ENCODE data around the gene LRIG2.
"Not testable (repeated sequence)": the region's sequence is repeated elsewhere in the genome, so short reads cannot be mapped to it uniquely, and the experiment has no call there.

LRIG2 gene

GRCh38 chr1:113072141-113072756 lies 749 bp upstream of the LRIG2 start:
- no peak for DNase-seq

- DNase-seq = no peak
Measured at GRCh38 chr1:113073479-113073950, 517 bp downstream of the LRIG2 start.

GRCh38 chr1:113074237-113074636 lies 1.2 kb downstream of the LRIG2 start:
- no peak for DNase-seq

DNA sequence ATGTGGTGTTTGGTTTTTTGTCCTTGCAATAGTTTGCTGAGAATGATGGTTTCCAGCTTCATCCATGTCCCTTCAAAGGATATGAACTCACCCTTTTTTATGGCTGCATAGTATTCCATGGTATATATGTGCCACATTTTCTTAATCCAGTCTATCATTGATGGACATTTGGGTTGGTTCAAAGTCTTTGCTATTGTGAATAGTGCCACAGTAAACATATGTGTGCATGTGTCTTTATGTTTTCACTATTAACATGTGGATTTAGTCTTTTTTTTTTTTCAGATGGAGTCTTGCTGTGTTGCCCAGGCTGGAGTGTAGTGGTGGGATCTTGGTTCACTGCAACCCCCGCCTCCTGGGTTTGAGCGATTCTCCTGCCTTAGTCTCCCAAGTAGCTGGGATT lies 5.0 kb downstream of the LRIG2 start:
- not testable (repeated sequence) for DNase-seq

DNA sequence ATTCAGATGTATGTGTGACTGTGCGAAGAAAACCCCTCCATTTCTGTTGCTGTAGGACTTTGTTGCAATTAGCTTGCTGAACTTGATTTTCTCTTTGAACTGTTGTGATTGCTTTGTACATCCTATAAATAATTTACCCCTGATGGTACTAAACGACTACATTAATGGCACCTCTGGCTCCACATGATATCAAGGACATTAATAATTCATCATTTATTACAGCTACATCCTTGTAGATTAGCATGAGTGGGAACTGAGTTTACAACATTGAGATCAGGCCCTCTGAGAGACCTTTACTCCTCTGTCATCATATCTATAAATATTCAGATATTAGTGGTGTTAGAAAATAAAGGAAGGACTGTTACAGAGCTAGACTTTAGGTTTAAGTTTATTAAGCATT lies 13.5 kb downstream of the LRIG2 start:
- no peak for DNase-seq

GRCh38 chr1:113088972-113089371 lies 16.0 kb downstream of the LRIG2 start:
- peak; percentile 8 for DNase-seq

GRCh38 chr1:113090051-113090450 lies 17.1 kb downstream of the LRIG2 start:
- DNase-seq = no peak

GRCh38 chr1:113091988-113092594 lies 19.1 kb downstream of the LRIG2 start:
- no peak for DNase-seq

DNA sequence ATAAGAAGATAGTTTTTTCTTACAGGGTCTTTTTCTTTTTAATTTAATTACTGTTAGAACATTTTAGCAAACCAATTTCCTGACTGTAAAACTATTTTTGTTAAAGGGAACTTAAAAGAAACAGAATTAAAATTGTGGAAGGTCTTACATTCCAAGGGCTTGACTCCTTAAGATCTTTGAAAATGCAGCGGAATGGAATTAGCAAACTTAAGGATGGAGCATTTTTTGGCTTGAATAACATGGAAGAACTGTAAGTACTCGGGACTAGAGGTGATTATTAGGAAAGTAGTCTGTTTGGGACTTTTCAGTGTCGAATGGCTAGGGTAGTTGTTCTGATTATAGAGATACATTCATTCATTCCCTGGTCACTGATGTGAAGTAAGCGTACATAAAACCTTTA lies 21.5 kb downstream of the LRIG2 start:
- no peak for DNase-seq

- DNase-seq = no peak
Measured at GRCh38 chr1:113095790-113096455, 22.9 kb downstream of the LRIG2 start.

DNA sequence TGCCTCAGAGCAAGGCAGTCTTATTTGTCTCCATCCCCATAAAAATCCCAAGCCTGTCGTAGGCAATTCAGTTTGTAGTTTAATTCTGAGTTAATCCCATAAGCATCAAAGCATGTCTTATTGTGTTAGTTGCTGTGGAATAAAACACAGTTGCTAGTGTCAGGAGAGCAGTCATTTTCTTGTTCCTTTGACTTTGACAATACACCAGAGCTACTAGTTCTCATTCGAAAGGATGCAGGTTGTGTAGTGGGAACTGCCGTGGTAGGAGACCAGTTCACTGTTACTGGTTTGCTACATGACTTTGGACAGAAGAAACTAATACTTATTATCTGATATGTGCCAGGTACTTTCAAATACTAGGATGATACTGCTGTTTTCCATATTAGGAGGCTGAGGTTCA lies 23.5 kb downstream of the LRIG2 start:
- no peak for DNase-seq

DNA sequence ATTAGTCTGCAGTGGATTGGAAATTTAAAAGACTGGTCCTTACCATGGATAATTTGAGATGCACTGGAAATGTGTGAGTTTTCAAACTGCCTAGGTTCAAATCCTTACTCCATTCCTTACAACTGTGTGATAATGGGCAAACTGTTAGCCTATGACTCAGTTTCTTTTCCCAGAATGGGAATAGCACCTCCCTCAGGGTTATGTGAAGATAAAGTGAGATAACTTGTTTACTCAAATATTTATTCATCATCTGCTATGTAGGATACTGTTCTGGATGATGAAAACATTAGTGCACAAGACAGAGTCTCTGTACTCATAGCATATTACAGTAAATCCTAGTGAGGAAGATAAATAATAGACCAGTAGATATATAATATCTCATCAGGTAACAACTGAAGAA lies 28.6 kb downstream of the LRIG2 start:
- DNase-seq = no peak

GRCh38 chr1:113103048-113103447 lies 30.1 kb downstream of the LRIG2 start:
- DNase-seq = no peak

DNA sequence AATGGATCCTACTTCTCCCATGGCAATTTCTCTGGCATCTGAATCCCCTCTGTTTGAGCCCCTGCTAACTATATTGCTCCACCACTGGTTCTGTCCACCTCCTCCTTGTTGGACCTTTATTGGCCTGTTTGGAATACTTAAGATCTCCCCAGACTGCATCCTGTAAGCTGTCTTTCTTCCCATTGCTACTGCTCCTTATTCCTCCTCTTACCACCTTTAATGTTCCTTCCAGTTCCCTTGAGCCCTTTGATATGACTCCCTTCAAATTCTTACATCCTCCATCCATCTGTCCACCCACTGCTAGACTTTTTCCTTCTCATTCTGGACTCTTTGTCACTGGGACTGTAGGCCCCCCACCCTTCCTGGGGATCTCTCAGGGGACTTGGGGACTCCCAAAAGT lies 31.0 kb downstream of the LRIG2 start:
- no peak for DNase-seq

- DNase-seq = no peak
Measured at GRCh38 chr1:113106910-113107309, 33.9 kb downstream of the LRIG2 start.

GRCh38 chr1:113109908-113110554 lies 37.0 kb downstream of the LRIG2 start:
- no peak for DNase-seq

GRCh38 chr1:113118266-113118665 lies 45.3 kb downstream of the LRIG2 start:
- DNase-seq = no peak

- no peak for DNase-seq
Measured at GRCh38 chr1:113123737-113124136, 50.7 kb downstream of the LRIG2 start.

DNA sequence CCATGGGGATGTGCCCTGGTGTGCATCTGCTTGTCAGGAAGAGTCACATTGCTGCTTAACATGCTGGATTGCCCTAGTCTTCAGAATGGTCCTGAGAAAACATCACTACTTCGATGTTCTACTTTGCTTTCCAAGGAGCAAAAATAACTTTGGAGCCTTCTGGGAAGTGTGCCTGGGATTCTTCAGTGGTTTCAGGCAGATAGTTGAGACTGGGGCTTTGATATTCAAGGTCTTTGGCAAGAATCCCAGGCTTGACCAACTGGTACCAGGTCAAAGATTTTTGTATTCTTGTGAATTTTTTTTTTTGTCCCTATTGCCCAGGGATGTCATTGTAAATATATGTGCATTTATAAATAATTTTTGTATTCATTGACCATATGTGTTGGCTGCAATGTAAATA lies 51.4 kb downstream of the LRIG2 start:
- no peak for DNase-seq

- DNase-seq = no peak
Measured at GRCh38 chr1:113125517-113125916, 52.5 kb downstream of the LRIG2 start.

GRCh38 chr1:113126207-113126606 lies 53.2 kb downstream of the LRIG2 start:
- no peak for DNase-seq

DNA sequence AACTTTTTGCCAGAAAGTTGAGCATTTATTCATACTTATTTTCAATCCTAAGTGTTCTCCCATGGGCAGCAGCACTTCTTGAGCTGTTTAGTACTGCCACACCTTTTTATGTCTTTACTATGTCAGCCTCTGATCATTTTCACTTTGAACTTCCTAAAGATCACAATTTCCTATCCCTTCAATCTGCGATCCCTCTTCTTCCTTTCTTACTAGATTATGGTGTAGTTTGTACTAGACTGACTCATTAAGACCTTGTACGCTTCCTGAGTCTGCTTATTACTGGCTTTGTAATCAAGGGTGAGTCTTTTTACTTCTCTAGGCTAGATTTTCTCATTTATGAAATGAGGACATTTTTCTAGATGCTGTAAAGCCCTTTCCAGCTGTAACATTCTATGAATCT lies 55.1 kb downstream of the LRIG2 start:
- DNase-seq = no peak

- no peak for DNase-seq
Measured at GRCh38 chr1:113129529-113130185, 56.7 kb downstream of the LRIG2 start.
